Measurements from ENCODE around the gene ADISSP. TPM values are rescaled to one million over a fixed set of nuclear protein-coding genes. Genes with fewer than 3 reads are reported as not detected.

The ADISSP gene
- polyA plus RNA-seq, 3 donors, result 59.6 to 78.5 (median 68.5) TPM

- H3K27me3 ChIP-seq (ENCODE audit: control insufficient read depth in 2 of 2, insufficient read depth in 2 of 2, low read length in 2 of 2), result peaks cover 0 to 50% of the 10 kb centered on the region in 2 donors
- no peak overlapping the region for H3K27ac ChIP-seq (ENCODE audit: low read depth in 1 of 2, low read length in 2 of 2)
- Mint-ChIP-seq H3K27ac (no peak overlapping the region), H3K9me3 (peaks cover 0 to 5% (median 0%) of the 10 kb centered on the region in 7 donors), H3K4me3 (no peak overlapping the region), H3K27me3 (ENCODE audit: low read depth in 3 of 3) (peaks cover 38 to 55% (median 55%) of the 10 kb centered on the region in 3 donors), H3K36me3 (no peaks in the 10 kb centered on the region), H3K4me1 (peaks cover 13% of the 10 kb centered on the region)
- H3K4me2 ChIP-seq (replicated peaks; ENCODE audit: extremely low read depth, low read length, poor library complexity, severe bottlenecking), result no peak overlapping the region
- no peaks in the 10 kb centered on the region for H3K36me3 ChIP-seq (replicated peaks in 1 of 2; ENCODE audit: control insufficient read depth in 1 of 2, insufficient read depth in 2 of 2, low read length in 2 of 2)
- H3K79me2 ChIP-seq (ENCODE audit: insufficient read depth, low read length), result no peaks in the 10 kb centered on the region
- no peak overlapping the region for H3K4me3 ChIP-seq (replicated peaks in 1 of 3; ENCODE audit: low read depth in 2 of 3, low read length in 3 of 3)
- H2AFZ ChIP-seq (ENCODE audit: insufficient read depth, low read depth, low read length, poor library complexity, severe bottlenecking), result no peak overlapping the region
- peaks cover 0 to 4% of the 10 kb centered on the region in 2 donors for H3K9me3 ChIP-seq (replicated peaks in 1 of 2; ENCODE audit: control insufficient read depth in 1 of 2, insufficient read depth in 1 of 2, low read length in 2 of 2)
- TF ChIP-seq CTCF (IDR thresholded peaks at IDR 0.05), result no peak
- H3K4me1 ChIP-seq (ENCODE audit: control insufficient read depth in 1 of 2, insufficient read depth in 2 of 2, low read length in 2 of 2), result no peaks in the 10 kb centered on the region
- no peaks in the 10 kb centered on the region for H4K20me1 ChIP-seq (ENCODE audit: insufficient read depth, low read length)
- WGBS (ENCODE audit: insufficient coverage), result 67% methylated on average over 1 of the region's 3 CpGs
- intact Hi-C loops (cut with micrococcal nuclease), result no loop called here
- H3K9ac ChIP-seq (ENCODE audit: insufficient read depth, low read length, poor library complexity, severe bottlenecking), result no peak overlapping the region
- DNase-seq, result no peak
Observed at GRCh38 chr20:3728876-3729275, 38.7 kb downstream of the ADISSP start.

GRCh38 chr20:3728354-3728753, 39.2 kb downstream of the ADISSP start:
- DNase-seq, result no peak
- peaks cover 34 to 51% (median 49%) of the 10 kb centered on the region in 3 donors for H3K27me3 Mint-ChIP-seq (ENCODE audit: low read depth in 3 of 3)

More at GRCh38 chr20:3728354-3728753, 39.2 kb downstream of the ADISSP start:
- peaks cover 0 to 47% of the 10 kb centered on the region in 2 donors for H3K27me3 ChIP-seq (ENCODE audit: control insufficient read depth in 2 of 2, insufficient read depth in 2 of 2, low read length in 2 of 2)
- no peaks in the 10 kb centered on the region for H3K36me3 ChIP-seq (replicated peaks in 1 of 2; ENCODE audit: control insufficient read depth in 1 of 2, insufficient read depth in 2 of 2, low read length in 2 of 2)
- intact Hi-C loops (cut with micrococcal nuclease), result no loop called here
- H3K9ac ChIP-seq (ENCODE audit: insufficient read depth, low read length, poor library complexity, severe bottlenecking), result no peak overlapping the region
- peaks cover 0 to 4% of the 10 kb centered on the region in 2 donors for H3K9me3 ChIP-seq (replicated peaks in 1 of 2; ENCODE audit: control insufficient read depth in 1 of 2, insufficient read depth in 1 of 2, low read length in 2 of 2)
- no peaks in the 10 kb centered on the region for H3K79me2 ChIP-seq (ENCODE audit: insufficient read depth, low read length)
- no peak overlapping the region for H2AFZ ChIP-seq (ENCODE audit: insufficient read depth, low read depth, low read length, poor library complexity, severe bottlenecking)
- Mint-ChIP-seq H3K4me1 (peaks cover 12% of the 10 kb centered on the region), H3K27ac (no peak overlapping the region), H3K36me3 (no peaks in the 10 kb centered on the region), H3K9me3 (peaks cover 0 to 4% (median 0%) of the 10 kb centered on the region in 7 donors), H3K4me3 (peak overlapping the region in 1 of 2 donors; percentile 35)
- H3K4me1 ChIP-seq (ENCODE audit: control insufficient read depth in 1 of 2, insufficient read depth in 2 of 2, low read length in 2 of 2), result no peaks in the 10 kb centered on the region
- H3K4me2 ChIP-seq (replicated peaks; ENCODE audit: extremely low read depth, low read length, poor library complexity, severe bottlenecking), result no peak overlapping the region
- no peak for TF ChIP-seq CTCF (IDR thresholded peaks at IDR 0.05)
- 90% methylated on average over 4 of the region's 5 CpGs for WGBS (ENCODE audit: insufficient coverage)
- H4K20me1 ChIP-seq (ENCODE audit: insufficient read depth, low read length), result no peaks in the 10 kb centered on the region
- H3K27ac ChIP-seq (ENCODE audit: low read depth in 1 of 2, low read length in 2 of 2), result no peak overlapping the region
- no peak overlapping the region for H3K4me3 ChIP-seq (replicated peaks in 1 of 3; ENCODE audit: low read depth in 2 of 3, low read length in 3 of 3)

All from CD14-positive monocyte (primary cell).